ENCODE results near the gene ANKRD33B. TPM values are rescaled to one million over a fixed set of nuclear protein-coding genes. Genes with fewer than 3 reads are reported as not detected.

The ANKRD33B gene
- total and polyA plus RNA-seq, 9 of the 15 experiments (the other 6 are each of a cell fraction or from before 2014, with no cell fraction given), result 0.10 to 1.7 (median 0.40) TPM

DNA sequence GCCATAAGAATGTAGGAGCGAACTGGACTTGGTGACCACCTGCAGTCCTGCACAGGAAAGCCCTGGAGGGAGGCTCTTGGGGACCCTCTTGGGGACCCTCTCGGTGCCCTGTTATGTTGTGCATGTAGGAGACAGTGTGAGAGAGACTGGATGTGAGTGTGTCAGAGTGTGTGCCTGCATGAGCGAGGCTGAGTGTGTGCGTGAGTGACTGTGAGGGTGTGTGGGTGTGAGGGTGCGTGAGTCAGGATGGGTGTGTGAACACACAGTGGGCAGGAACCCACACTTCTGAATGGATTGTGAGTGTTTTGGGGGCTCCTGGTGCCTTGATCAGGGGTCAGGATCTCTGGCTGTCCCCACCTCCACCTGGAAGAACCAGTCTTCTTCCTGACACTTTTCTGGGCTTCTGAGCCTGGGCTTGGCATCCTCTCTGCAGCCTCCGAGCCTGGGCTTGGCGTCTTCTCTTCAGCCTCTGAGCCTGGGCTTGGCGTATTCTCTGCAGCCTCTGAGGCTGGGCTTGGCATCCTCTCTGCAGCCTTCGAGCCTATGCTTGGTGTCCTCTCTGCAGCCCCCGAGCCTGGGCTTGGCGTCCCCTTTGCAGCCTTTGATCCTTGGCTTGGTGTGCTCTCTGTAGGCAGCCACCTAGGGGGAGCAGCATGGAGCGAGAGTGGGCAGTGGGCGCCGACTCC, 25.6 kb upstream of the ANKRD33B start:
- DNase-seq (ENCODE audit: extremely low read depth in 1 of 4, low spot score in 3 of 4), result peak in 1 of 4 experiments; percentile 9
- Histone ChIP-seq H3K27me3 (ENCODE audit: control insufficient read depth in 2 of 2, insufficient read depth in 2 of 2, low read length in 2 of 2) (peaks cover 17 to 49% of the 10 kb centered on the region in 2 experiments; a peak in 4 of 5 replicates), H3K27ac (ENCODE audit: extremely low read depth, low read depth, low read length) (no peak overlapping the region), H3K9me1 (ENCODE audit: control insufficient read depth, insufficient read depth, low read length) (peaks cover 3% of the 10 kb centered on the region), H3K4me2 (ENCODE audit: insufficient read depth, low read length) (no peak overlapping the region), H2AFZ (ENCODE audit: low read depth, low read length) (no peak overlapping the region), H3K79me2 (ENCODE audit: control insufficient read depth, insufficient read depth, low read length) (no peaks in the 10 kb centered on the region), H3K36me3 (ENCODE audit: control insufficient read depth, insufficient read depth, low read length) (no peaks in the 10 kb centered on the region), H3K4me3 (no peak overlapping the region), H4K20me1 (replicated peaks; ENCODE audit: control insufficient read depth, insufficient read depth, low read length) (0 out of 2 replicates have a peak, but pooled peaks cover 3% of the 10 kb centered on the region), H3K9me3 (replicated peaks; ENCODE audit: control insufficient read depth, insufficient read depth, low read depth, low read length) (no peaks in the 10 kb centered on the region), H3K9ac (ENCODE audit: insufficient read depth in 1 of 2, low read depth in 2 of 2, low read length in 2 of 2) (0 out of 4 replicates have a peak overlapping the region, but pooled peaks of 1 of the 2 experiments have one; percentile 36), H3K4me1 (replicated peaks in 1 of 2; ENCODE audit: control insufficient read depth in 2 of 2, insufficient read depth in 2 of 2, low read length in 2 of 2) (peaks cover 13 to 22% of the 10 kb centered on the region in 2 experiments)
- no peak for FAIRE-seq
- in situ Hi-C loops (cut with MboI), result no loop called here
- no TSS peak for BruUV-seq (replicated peaks)
- POLR2A ChIA-PET, result interaction anchor here (0.6 kb wide), 1 partner anchor 15 kb away, joined by 3 read pairs; no protein-coding TSS in a partner anchor
- TF ChIP-seq, protein P1, sequence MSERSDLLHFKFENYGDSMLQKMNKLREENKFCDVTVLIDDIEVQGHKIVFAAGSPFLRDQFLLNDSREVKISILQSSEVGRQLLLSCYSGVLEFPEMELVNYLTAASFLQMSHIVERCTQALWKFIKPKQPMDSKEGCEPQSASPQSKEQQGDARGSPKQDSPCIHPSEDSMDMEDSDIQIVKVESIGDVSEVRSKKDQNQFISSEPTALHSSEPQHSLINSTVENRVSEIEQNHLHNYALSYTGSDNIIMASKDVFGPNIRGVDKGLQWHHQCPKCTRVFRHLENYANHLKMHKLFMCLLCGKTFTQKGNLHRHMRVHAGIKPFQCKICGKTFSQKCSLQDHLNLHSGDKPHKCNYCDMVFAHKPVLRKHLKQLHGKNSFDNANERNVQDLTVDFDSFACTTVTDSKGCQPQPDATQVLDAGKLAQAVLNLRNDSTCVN (CRISPR knock-in tag; IDR thresholded peaks at IDR 0.05), result 0 out of 2 replicates have a peak, but pooled peaks have one; percentile 62
- TF ChIP-seq MTA3 (IDR thresholded peaks at IDR 0.05; ENCODE audit: borderline replicate concordance), result no peak
- TF ChIP-seq, protein P2, sequence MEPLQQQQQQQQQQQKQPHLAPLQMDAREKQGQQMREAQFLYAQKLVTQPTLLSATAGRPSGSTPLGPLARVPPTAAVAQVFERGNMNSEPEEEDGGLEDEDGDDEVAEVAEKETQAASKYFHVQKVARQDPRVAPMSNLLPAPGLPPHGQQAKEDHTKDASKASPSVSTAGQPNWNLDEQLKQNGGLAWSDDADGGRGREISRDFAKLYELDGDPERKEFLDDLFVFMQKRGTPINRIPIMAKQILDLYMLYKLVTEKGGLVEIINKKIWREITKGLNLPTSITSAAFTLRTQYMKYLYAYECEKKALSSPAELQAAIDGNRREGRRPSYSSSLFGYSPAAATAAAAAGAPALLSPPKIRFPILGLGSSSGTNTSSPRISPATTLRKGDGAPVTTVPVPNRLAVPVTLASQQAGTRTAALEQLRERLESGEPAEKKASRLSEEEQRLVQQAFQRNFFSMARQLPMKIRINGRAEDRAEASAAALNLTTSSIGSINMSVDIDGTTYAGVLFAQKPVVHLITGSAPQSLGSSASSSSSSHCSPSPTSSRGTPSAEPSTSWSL (CRISPR knock-in tag; IDR thresholded peaks at IDR 0.05; ENCODE audit: borderline replicate concordance), result 0 out of 2 replicates have a peak, but pooled peaks have one; percentile 54
- CTCF ChIA-PET (ENCODE audit: low intra/inter-chr PET ratio), result no interaction called here
- 0 out of 3 replicates have a peak, but pooled peaks have one; percentile 3 for ATAC-seq
- 29% methylated on average over 14 of the region's 14 CpGs for WGBS (ENCODE audit: insufficient coverage, low coverage, missing lambda C conversion rate)
- intact Hi-C loops (cut with micrococcal nuclease), result no loop called here

Data from K562 (cell line).